K562 (cell line): ENCODE data around the gene XPO6. TPM values are rescaled to one million over a fixed set of nuclear protein-coding genes. Genes with fewer than 3 reads are reported as not detected.

Source experiments
- ATAC-seq: fragments of 200-7000 bp; cut with Tn5 transposase; 3 replicates; pipeline ENCODE4 v1.9.1; 2020; ENCODE audit warnings: moderate library complexity
- BruUV-seq: library from RNA; stranded (reverse); fragments of 400-500 nt; replicated peaks from 2 replicates; lab custom pipeline; 2021; lab: Mats Ljungman, UMichigan
- CTCF ChIA-PET: fragments of 300-600 bp; formaldehyde crosslinking; extraction: SDS; loops from one replicate; lab custom pipeline; 2021; ENCODE audit warnings: low intra/inter-chr PET ratio; lab: Yijun Ruan, JAX
- POLR2A ChIA-PET: fragments of 300-600, 350-650 bp; sonication (Branson Sonifier 250); formaldehyde crosslinking; extraction: SDS; loops from one replicate; lab custom pipeline; 2021; ENCODE audit warnings: antibody characterized with exemption, inconsistent platforms; lab: Yijun Ruan, JAX
- DNase-seq, 4 experiments: peaks; one replicate each; pipeline versions ENCODE4 v3.0.0 to v3.0.0-alpha.2; 2011 to 2018; ENCODE audit warnings: low spot score in 3 of 4, mixed read lengths in 3 of 4; ENCODE audit errors: extremely low read depth in 1 of 4
- FAIRE-seq: peaks from 2 replicates; lab custom pipeline; 2011; peaks lifted over from hg19 to GRCh38; lab: Jason Lieb, UNC
- H2AFZ ChIP-seq: 2 replicates; pipeline ENCODE4 v1.6.0; 2011; ENCODE audit warnings: low read depth, low read length, control low read depth, inconsistent platforms
- H3K27ac ChIP-seq: fragments of 200-600 bp; 3 replicates; pipeline ENCODE4 v1.8.0; 2011; ENCODE audit warnings: low read depth, mild to moderate bottlenecking, control low read depth, inconsistent platforms, low read length, moderate library complexity, mixed read lengths; ENCODE audit errors: extremely low read depth
- H3K27me3 ChIP-seq, 2 experiments: fragments of 300-600 bp in 1 of 2; 2 replicates in 1 of 2; 3 replicates in 1 of 2; pipeline versions ENCODE4 v1.6.0 to v1.8.0; 2011; ENCODE audit warnings: inconsistent platforms in 2 of 2, low read length in 2 of 2, mild to moderate bottlenecking in 1 of 2, mixed read lengths in 1 of 2, moderate library complexity in 1 of 2; ENCODE audit not compliant: control insufficient read depth in 2 of 2, insufficient read depth in 2 of 2
- H3K36me3 ChIP-seq: fragments of 300-600 bp; 3 replicates; pipeline ENCODE4 v1.8.0; 2011; ENCODE audit warnings: mild to moderate bottlenecking, low read length, inconsistent platforms; ENCODE audit not compliant: control insufficient read depth, insufficient read depth
- H3K4me1 ChIP-seq, 2 experiments: fragments of 200-600 bp in 1 of 2; replicated peaks in 1 of 2; 2 replicates in 1 of 2; 3 replicates in 1 of 2; pipeline versions ENCODE4 v1.5.1 to v1.8.0; 2011; ENCODE audit warnings: inconsistent platforms in 2 of 2, low read length in 2 of 2, mild to moderate bottlenecking in 1 of 2, mixed read lengths in 1 of 2, moderate library complexity in 1 of 2; ENCODE audit not compliant: control insufficient read depth in 2 of 2, insufficient read depth in 2 of 2
- H3K4me2 ChIP-seq: 2 replicates; pipeline ENCODE4 v1.6.1; 2011; ENCODE audit warnings: low read length, control low read depth, inconsistent platforms, mixed read lengths; ENCODE audit not compliant: insufficient read depth
- H3K4me3 ChIP-seq: fragments of 200-600 bp; sonication (generic), shearing (Covaris generic); 2 replicates; pipeline ENCODE4 v1.5.1; 2016; ENCODE audit warnings: control low read depth, inconsistent platforms
- H3K79me2 ChIP-seq: fragments of 200-600 bp; 3 replicates; pipeline ENCODE4 v1.8.0; 2011; ENCODE audit warnings: low read length, inconsistent platforms; ENCODE audit not compliant: control insufficient read depth, insufficient read depth
- H3K9ac ChIP-seq, 2 experiments: 2 replicates each; pipeline versions ENCODE4 v1.6.0 to v1.6.1; 2011; ENCODE audit warnings: low read depth in 2 of 2, low read length in 2 of 2, control low read depth in 1 of 2, inconsistent platforms in 1 of 2, mild to moderate bottlenecking in 1 of 2, mixed read lengths in 1 of 2; ENCODE audit not compliant: insufficient read depth in 1 of 2
- H3K9me1 ChIP-seq: one replicate; pipeline ENCODE4 v1.6.0; 2011; ENCODE audit warnings: inconsistent platforms, mild to moderate bottlenecking, low read length, moderate library complexity; ENCODE audit not compliant: control insufficient read depth, insufficient read depth
- H3K9me3 ChIP-seq: replicated peaks from 2 replicates; pipeline ENCODE4 v1.5.1; 2011; ENCODE audit warnings: low read depth, low read length, inconsistent platforms; ENCODE audit not compliant: control insufficient read depth, insufficient read depth
- H4K20me1 ChIP-seq: replicated peaks from 2 replicates; pipeline ENCODE4 v1.6.1; 2011; ENCODE audit warnings: low read length, inconsistent platforms, mixed read lengths; ENCODE audit not compliant: control insufficient read depth, insufficient read depth
- FOXK1 ChIP-seq: sonication (generic); formaldehyde crosslinking; IDR thresholded peaks from 2 replicates; pipeline ENCODE4 v1.8.0; 2022; ENCODE audit warnings: missing genetic modification reagents, mild to moderate bottlenecking, borderline replicate concordance
- JUND ChIP-seq, 2 experiments: IDR thresholded peaks; 2 replicates in 1 of 2; 3 replicates in 1 of 2; pipeline ENCODE4 v1.6.1; 2011; ENCODE audit warnings: borderline replicate concordance in 2 of 2, low read depth in 2 of 2, low read length in 2 of 2, improper control_type of control experiment in 1 of 2, missing biosample characterization in 1 of 2, missing genetic modification characterization in 1 of 2, missing genetic modification reagents in 1 of 2
- KDM1A ChIP-seq, 2 experiments: fragments of 450-650 bp; IDR thresholded peaks; 2 replicates each; pipeline ENCODE4 v1.6.1; 2016; ENCODE audit warnings: mild to moderate bottlenecking in 2 of 2
- NR3C1 ChIP-seq: sonication (generic); formaldehyde crosslinking; IDR thresholded peaks from 2 replicates; pipeline ENCODE4 v1.8.1; 2022; ENCODE audit warnings: missing genetic modification reagents
- OTX1 ChIP-seq: fragments of 450-650 bp; formaldehyde crosslinking; IDR thresholded peaks from 2 replicates; pipeline ENCODE4 v1.4.0; 2022; ENCODE audit warnings: mild to moderate bottlenecking
- PHB ChIP-seq: fragments of 250-450 bp; sonication (Bioruptor Pico); IDR thresholded peaks from 2 replicates; pipeline ENCODE4 v1.5.0; 2021
- USF2 ChIP-seq: sonication (generic); formaldehyde crosslinking; IDR thresholded peaks from 2 replicates; pipeline ENCODE4 v1.5.0; 2020; ENCODE audit warnings: missing genetic modification reagents
- ZNF76 ChIP-seq: fragments of 250-450 bp; sonication (Bioruptor Pico); IDR thresholded peaks from 2 replicates; pipeline ENCODE4 v1.4.0; 2020; ENCODE audit warnings: mild to moderate bottlenecking, moderate library complexity, borderline replicate concordance
- ZNF778 ChIP-seq: fragments of 450-650 bp; formaldehyde crosslinking; IDR thresholded peaks from 2 replicates; pipeline ENCODE4 v1.4.0; 2020; ENCODE audit warnings: mild to moderate bottlenecking, moderate library complexity
- WGBS: fragments of 100-300 bp; shearing (Covaris generic); methylation state at CpG from one replicate; pipeline ENCODE4 v1.1.6; 2016; ENCODE audit warnings: low coverage, mixed read lengths; ENCODE audit not compliant: insufficient coverage; ENCODE audit errors: missing lambda C conversion rate; 5-methylcytosine and 5-hydroxymethylcytosine counted together
- in situ Hi-C: fragments of 300-500 bp; cut with MboI; formaldehyde crosslinking; loops from 4 replicates; pipeline ENCODE4 v1.15.0; 2018; ENCODE audit warnings: inconsistent platforms, mixed read lengths
- intact Hi-C: fragments of 100-400 bp; cut with micrococcal nuclease; formaldehyde crosslinking; loops from 2 replicates; pipeline ENCODE4 v1.14.2; 2022
- polyA plus RNA-seq, 8 experiments: library from polyadenylated mRNA; depleted of rRNA in 4 of 8; stranded (reverse) in 5 of 8; unstranded in 3 of 8; fragments of >200 nt; fragmentation: Nextera tagmentation in 2 of 8; fragmentation: Illumina TruSeq in 1 of 8; extraction: Ambion mirVana in 2 of 8; extraction: Trizol in 1 of 8; gene quantifications; 2 replicates each; pipeline versions ENCODE4 v1.2.1 to v1.2.3, GENCODE V29; 2011 to 2014; ENCODE audit warnings: inconsistent platforms in 1 of 8, missing spikeins in 1 of 8
- total RNA-seq, 7 experiments: library from RNA; depleted of rRNA in 6 of 7; stranded (reverse); fragments of >200 nt in 6 of 7; fragmentation: Illumina TruSeq in 2 of 7; extraction: Trizol in 2 of 7; gene quantifications; 2 replicates each; pipeline versions ENCODE4 v1.2.1 to v1.2.3, GENCODE V29; 2011 to 2021; ENCODE audit warnings: low replicate concordance in 1 of 7

The XPO6 gene
- total and polyA plus RNA-seq, 9 of the 15 experiments (the other 6 are each of a cell fraction or from before 2014, with no cell fraction given) = 11.2 to 196 (median 119) TPM

- Histone ChIP-seq H3K79me2 (peaks cover 98% of the 10 kb centered on the region), H3K4me2 (no peak overlapping the region), H3K27ac (no peak overlapping the region), H3K9me1 (no peaks in the 10 kb centered on the region), H3K36me3 (peaks cover 52% of the 10 kb centered on the region), H2AFZ (no peak overlapping the region), H3K4me3 (no peak overlapping the region), H3K9me3 (no peaks in the 10 kb centered on the region; the same call in 1 of the 2 replicates), H3K4me1 (peaks cover 12 to 40% of the 10 kb centered on the region in 2 experiments), H3K27me3 (no peaks in the 10 kb centered on the region), H3K9ac (no peak overlapping the region), H4K20me1 (peaks cover 35% of the 10 kb centered on the region)
- no peak for DNase-seq
- ATAC-seq = no peak
- TF ChIP-seq PHB (CRISPR knock-in tag) (no peak), USF2 (no peak), JUND (IDR thresholded peaks at IDR 0.05; ENCODE audit: borderline replicate concordance, low read depth, low read length) (no peak), JUND (tag; IDR thresholded peaks at IDR 0.05; ENCODE audit: borderline replicate concordance, low read depth, low read length) (no peak), ZNF76 (no peak), ZNF778 (CRISPR knock-in tag) (no peak), NR3C1 (no peak), OTX1 (no peak), FOXK1 (CRISPR knock-in tag) (no peak), KDM1A (IDR thresholded peaks at IDR 0.05) (no peak)
- no peak for FAIRE-seq
- ChIA-PET POLR2A (no interaction called here), CTCF (no interaction called here)
- no TSS peak for BruUV-seq
- intact Hi-C loops = no loop called here
- in situ Hi-C loops = no loop called here
- 64% methylated on average over 2 of the region's 2 CpGs for WGBS
Observed at GRCh38 chr16:28187595-28188004, 24.2 kb downstream of the XPO6 start.
